DMS153 treated with DMSO at 0.1 percent for 48 hours (cell line): ENCODE results near the gene PLCL1.
"Not testable (repeated sequence)": the region's sequence is repeated elsewhere in the genome, so short reads cannot be mapped to it uniquely, and the experiment has no call there.

Source experiments
- DNase-seq: peaks from one replicate; lab custom pipeline; 2025; ENCODE audit not compliant: unreplicated experiment; lab: John Stamatoyannopoulos, UW

The PLCL1 gene

DNA sequence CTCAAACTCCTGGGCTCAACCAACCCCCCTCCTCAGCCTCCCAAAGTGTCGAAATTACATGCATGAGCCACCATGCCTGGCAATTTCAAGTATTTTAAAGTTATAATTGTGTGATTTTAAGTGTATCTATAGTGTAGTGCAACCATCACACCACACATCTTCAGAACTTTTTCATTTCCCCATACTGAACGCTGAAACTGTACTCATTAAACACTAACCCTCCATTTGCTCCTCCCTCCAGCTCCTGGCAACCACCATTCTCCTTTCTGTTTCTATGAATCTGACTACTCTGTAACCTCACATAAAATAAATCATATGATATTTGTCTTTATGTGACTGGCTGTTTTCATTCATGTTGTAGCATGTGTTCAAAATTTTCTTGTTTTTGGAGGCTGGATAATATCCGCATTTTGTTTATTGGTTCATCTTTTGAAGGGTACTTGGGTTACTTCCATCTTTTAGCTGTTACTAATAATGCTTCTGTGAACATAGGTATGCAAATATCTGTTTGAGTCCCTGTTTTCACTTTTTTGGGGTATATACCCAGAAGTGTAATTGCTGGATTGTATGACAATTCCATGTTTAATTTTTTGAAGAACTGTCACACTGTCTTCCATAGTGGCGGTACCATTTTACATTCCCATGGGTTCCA is 188.2 kb downstream of the PLCL1 start:
- DNase-seq, result no peak

DNA sequence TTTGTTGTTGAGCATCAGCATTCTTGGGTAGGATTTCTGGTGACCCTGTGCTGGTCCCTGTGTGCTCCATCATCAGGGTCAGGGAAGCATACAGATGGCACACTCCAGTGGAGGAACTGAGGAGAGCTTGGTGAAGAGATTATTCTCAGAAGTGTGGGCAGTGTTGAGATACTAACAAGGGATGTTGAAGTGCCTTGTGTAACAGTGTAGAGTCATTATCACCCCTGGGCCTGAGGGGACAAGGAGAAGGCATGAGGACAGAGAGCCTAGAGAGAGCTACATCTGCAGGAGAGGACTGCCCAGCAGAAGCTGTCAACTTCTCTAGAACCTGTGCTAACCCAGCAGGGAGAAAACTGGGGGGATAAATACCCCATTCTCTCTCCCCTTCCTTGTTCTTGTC is 189.0 kb downstream of the PLCL1 start:
- DNase-seq, result no peak

DNA sequence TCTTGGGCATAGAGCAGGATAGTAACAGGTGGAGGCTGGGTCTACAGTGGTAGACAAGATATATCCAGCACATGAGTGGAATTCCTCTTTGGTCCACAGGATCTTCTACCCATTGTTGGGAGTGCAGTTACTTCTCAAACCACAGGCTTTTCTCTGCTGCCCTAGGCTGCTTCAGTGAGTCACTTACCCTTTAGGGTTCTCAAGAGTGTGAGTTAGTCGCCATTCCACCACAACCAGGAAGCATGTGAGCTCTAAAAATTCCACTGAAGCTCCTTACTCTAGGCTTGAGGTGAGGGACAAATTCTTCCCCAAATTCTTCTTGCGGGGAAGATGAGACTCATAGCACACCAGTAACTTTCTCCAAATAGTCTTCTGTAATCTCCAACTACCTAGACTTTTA is 189.4 kb downstream of the PLCL1 start:
- no peak for DNase-seq

DNA sequence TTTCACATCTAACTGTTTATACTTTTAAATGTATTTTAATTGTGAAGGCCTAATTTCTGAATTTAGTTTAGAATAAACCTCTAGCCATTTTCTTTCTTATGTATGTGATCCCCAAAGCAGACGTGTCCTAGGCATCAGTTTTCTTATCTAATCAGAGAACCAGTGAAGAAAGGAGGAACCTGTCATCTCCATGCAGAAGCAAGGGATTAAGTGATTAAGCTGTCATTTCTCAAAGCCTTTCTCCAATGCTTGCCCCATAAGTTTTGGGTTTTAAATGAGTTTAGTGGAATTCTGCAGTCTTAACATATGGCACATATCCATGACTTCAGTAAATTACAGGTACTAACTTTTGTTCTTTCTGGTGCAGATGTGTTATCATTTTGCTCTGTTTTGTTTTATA is 190.4 kb downstream of the PLCL1 start:
- DNase-seq, result no peak

DNA sequence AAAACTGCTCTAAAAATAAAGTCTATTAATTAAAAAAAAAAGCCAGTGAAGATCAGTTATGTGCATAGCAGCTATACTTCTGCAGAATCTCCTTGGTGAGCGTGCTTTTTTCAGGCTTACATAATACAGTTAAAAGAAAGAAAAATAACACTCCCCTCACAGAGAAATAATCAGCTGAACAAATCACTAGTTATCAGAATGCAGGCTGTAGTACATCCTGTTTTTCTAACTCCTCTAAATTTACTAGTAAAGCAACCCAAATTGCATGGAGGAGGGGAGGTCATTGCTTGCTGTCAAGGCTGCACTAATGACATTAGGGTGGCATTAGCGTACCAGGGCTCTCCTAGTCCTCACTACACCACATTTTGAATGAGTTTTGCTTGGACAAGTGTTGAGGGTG is 192.2 kb downstream of the PLCL1 start:
- no peak for DNase-seq

DNA sequence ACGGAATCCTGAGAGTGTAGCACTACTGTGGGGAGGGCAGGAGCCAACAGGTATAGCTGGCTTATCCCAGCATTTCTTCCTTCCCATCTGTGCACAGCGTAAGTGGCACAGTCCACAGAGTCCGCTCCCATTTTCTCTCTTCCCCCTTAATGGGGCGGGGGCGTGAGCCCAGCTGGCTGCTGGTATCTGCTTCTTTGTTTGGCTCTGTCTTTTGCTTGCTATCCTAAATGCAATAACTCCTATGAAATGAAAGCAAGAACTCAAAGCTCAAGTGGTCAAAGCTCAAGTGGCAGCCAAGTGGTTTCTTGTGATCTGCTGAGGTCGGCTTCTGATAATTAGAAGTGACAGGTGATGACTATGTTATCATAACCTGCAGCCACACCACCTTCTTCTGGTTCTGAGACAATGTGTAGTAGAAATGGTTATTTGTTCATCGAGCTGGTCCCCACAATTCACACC is 192.7 kb downstream of the PLCL1 start:
- no peak for DNase-seq

DNA sequence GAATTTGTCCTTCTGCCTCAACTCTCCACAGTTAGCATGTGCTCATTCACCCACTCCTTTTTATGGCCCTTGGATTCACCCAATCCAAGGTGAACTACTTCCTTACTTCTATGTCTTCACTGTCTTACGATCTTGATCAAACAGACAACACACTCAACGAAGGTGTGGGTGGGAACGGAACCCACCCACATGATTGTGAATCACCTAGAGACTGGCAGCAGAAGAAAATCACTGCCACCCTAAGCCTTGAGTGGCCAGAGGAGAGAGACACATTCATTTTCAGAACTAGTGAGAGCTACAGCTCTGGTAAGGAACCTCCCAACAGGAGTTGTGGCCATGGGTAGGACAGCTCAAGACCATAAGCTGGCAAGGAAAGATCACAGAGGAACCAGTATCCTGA is 194.3 kb downstream of the PLCL1 start:
- DNase-seq, result no peak

DNA sequence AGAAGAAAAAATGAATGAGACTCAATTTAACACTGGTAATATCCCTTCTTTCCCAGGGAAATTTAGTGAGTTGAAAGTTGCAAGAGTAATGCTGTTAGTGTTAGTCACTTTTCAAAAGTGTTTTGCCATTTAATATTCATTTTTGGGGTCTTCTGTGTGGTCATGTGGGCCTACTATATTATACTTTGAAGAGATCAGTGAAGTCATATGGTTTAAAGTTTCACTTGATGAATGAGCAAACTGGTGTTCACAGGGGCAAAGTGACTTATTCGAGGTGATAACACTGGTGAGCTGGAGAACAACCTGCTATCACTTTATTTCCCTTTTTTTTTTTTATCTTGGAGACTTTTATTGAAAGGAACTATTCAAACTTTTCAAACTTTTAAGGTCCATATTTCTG is 196.0 kb downstream of the PLCL1 start:
- DNase-seq, result no peak

DNA sequence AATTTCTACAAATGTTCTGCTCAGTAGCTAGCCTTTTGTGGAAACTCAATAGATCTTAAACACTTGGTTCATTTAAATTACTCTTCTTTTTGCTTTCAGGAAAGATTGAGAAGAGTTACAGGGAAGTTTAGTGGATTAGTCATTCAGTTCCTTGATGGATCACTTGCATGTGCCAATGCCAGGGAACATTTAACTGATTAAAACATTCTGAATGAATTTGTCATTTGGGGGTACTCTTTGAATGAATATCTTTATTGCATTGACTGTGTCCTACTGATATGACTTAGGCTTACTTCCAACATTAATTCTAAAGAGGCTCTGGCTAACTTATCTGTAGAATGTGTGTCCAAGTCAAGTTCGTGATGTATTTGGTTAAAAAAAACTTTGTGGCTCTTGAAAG is 199.8 kb downstream of the PLCL1 start:
- DNase-seq, result no peak

DNA sequence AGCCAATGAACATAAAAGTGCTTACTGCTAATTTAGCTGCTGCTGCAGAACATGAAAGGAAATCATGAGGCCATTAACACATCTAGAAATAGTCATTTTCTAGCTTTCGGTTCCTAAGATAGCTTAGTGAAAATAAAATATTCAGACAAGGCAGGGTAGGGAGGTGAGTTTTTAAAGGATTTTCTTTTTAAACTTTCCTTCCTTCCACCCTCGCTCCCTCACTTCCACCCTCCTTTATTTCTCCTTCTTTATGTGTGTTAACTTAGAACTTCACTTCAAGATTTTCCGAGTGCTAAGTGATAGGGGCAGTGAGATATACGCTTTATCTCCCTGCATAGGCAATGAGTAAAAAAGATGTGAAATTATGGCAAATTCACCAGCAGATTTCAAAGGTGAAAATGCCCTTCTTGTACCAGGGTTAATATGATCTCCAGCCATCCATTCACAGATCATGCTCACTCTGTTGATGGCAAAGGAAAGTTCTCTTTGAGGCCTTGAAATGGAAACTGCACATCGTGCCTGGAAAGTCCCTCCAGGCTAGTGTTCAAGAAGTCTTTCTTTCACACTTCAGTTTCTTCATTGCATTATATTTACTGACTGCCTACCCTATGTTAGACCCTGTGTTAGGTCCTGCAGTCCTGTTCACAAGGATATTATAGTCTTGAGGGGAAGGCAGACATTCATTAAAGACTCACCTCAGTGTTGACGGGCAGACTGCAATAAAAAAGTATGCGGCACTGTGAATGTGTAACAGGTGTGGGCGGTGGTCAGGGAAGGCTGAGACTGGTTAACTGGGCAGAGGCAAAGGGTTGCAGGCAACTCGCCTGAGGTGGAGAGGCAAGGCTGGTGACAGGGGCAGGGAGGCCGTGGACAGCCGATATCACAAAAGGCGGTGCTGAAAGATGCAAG is 200.8 kb downstream of the PLCL1 start:
- no peak for DNase-seq

DNA sequence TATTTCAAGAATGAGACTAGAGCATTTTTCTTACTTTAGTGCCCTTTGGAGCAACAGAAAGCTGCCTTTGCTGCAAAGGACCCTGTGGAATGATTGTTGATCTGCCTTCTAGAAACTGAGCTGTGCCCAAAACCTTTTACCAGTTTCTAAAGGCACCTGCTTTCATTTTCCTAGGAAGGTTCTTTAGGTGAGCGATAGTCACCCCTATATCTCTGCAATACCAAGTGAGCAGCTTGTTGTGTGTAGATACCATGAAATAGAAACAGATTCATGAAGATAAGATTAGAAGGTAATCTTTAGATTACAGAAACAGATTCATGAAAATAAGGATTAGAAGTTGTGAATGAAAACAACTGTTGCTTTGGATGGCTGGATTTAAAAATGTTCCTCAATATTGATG is 202.3 kb downstream of the PLCL1 start:
- DNase-seq, result no peak

DNA sequence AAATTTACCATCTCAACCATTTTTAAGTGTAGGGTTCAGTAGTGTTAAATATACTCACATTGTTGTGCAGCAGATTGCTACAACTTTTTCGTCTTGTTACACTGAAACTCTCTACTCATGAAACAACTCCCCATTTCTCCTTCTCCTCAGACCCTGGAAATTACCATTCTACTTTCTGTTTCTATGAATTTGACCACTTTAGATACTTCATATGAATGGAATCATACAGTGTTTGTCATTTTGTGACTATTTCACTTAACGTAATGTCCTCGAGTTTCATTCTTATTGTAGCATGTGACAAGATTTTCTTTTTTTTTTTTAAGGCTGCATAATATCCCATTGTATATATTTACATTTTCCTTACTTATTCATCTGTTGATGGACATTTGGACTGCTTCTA is 203.8 kb downstream of the PLCL1 start:
- no peak for DNase-seq

DNA sequence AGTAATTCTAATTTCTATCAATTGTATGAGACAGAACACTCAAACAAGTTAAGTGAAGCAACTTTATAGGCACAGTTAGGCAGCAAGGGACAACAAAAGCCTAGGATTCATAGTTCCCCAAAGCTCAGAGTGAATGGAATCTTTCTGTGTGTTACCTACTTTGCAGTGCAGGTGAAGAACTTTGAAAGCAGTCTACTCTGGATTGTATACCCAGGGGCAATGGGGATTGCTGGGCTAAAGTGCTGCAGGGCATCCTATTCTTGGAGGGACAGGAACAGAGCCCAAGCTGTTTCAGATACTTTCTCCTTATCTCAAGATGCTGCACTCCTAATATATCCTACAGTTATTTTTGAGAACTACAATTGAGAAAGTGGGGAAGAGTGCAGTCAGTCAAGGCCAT is 207.6 kb downstream of the PLCL1 start:
- no peak for DNase-seq

DNA sequence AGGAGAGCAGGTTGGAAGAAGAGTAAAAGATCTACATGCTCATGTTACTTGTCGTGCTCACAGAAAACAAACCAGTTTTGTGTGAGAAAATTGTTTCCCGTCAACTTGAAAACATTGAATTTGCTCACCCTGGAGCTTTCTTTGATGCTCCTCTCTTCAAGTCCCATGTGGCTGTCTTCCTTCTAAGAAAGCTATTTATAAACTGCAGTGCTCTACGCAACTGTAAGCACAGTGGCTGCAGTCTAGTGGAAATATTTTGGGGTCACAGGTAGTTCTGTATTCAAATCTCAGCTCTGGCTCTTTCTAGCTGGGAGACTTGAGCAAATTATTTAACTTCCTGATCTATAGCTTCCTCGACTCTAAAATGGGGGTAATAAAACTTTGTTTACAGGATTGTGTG is 211.8 kb downstream of the PLCL1 start:
- DNase-seq, result no peak

DNA sequence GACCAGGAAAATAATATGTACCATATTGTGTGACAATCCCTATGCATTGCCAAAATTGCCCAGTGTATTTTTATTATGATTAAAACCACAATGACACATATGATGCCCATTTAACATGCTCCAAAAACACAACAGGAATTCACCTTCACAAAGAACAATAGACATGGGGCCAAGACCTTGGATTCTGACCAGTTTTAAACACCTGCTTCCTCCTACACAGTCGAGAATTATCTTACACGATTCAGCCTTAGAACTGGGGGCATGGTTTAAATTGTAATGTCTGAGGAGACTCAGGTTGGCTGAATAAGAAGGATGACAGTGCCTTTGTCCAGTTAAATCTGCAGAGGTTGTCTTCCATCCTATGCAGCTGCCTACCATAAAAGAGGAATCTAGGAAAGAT is 212.7 kb downstream of the PLCL1 start:
- DNase-seq, result no peak

DNA sequence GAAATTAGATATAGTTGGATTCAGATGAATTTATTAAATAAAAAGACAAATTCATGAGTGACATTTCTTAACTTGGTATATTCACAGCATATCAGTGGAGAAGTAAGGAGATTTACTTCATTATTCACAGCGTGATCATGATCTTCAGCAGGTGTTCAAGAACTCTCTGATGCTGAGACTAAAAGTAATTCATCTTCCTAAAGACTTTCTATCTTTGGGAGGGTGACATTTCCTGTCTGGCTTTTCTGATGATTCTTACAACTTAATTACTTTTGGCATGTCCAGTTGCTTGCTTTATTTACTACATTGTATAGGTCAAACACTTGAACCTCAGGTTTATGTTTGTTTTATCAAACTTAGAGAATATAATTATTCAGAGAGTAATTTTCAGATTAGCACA is 224.6 kb downstream of the PLCL1 start:
- DNase-seq, result no peak

DNA sequence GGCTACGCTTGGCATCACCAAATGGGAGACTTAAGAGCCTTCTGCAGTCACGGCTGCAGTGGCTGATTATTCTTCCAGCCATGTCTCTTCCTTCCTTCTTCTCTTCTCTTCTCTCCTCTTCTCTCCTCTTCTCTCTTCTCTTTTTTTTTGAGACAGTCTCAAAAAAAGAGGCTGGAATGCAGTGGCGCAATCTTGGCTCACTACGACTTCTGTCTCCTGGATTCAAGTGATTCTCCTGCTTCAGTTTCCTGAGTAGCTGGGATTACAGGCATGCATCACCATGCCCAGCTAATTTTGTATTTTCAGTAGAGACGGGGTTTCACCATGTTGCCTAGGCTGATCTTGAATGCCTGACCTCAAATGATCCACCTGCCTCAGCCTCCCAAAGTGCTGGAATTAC is 225.2 kb downstream of the PLCL1 start:
- DNase-seq, result not testable (repeated sequence)

DNA sequence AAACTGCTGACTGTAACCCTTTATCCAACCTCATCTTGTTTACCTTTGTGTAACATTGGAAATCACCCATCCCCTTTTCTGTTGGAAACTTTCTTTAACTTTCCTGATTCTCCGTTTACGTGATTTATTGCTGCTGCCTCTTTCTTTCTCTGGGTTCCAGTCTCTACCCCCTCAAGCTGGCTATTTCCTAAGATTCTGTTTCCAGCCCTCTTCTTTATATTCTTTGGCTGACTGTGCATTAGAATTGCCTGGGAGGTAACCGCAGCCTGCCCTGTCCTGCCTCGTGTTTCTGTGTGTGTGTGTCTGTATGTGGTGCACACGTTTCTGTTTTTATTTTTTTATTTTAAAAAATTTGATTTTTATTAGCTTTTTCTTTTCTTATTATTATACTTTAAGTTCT is 229.2 kb downstream of the PLCL1 start:
- no peak for DNase-seq

DNA sequence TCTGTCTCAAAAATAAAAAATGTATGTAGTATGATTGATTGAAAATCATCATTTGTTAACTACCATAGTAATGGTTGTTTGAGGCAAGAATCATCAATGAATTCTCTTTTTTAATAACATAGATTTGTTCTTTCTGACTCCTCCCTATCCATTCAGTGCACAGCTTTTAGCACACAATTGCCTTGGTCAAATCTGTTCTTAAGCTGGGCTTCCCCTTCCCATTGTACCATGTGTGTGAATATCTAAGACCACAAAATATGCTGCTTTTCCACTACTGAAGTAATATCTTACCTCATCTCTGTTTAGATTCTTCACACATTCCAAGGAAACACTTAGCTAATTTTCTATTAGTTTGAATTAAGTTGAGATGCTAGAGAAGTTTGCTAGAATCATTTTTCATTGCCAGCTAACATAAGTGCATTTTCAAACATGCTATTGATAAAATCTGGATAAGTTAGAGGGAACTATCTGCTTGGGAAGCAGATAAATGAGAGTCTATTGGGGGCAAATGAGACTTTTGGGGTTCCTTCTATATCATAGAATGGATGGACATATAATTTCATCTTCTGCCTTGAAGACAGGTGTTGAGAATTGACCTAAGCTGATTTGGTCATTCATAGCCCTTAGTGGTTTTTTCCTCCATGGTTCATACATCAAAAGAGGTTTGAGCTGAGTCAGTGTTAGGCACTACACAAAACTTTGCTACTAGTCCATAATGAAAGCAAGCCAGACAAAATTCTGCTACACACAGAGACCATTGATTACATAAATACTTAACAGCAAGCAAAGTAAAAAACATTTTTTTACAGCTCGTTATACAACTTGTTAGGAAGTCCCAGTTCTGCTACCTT is 231.9 kb downstream of the PLCL1 start:
- no peak for DNase-seq

DNA sequence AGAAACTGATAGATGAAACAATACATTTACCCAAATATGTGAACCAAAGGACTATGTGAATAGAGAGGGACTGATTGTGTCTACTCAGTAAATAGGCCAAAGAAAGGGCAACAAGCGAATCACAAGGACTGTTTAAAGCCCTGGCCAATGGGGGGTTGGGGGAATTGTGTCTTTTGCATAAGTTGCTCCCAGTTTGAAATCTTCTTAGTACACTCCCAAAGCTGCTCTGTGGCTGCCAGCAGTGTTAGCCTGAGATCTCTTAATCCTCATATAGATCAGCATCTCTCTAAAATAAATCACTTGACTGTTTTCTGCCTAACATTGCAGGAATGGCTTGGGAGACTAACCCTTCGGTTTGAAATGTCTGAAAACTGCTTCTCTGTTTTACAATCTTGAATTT is 236.4 kb downstream of the PLCL1 start:
- no peak for DNase-seq

DNA sequence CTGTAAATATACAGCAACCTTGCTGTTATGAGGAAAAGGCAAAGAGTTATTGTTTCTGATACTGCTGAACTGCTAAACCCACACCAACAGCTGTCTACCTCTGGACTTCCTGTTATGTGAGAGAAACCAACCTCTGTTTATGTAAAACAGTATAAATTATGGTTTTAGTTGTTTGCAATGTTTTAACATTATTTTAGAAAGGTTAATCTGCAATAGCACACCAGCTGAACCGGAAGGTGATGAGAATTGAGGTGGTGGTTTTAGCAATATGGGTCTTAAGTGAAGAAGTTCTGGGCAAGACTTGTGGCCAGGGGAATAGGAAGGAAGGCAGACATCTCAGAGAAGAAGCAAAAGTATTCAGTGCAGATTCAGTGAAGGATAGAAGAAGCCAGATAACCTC is 237.8 kb downstream of the PLCL1 start:
- DNase-seq, result no peak

DNA sequence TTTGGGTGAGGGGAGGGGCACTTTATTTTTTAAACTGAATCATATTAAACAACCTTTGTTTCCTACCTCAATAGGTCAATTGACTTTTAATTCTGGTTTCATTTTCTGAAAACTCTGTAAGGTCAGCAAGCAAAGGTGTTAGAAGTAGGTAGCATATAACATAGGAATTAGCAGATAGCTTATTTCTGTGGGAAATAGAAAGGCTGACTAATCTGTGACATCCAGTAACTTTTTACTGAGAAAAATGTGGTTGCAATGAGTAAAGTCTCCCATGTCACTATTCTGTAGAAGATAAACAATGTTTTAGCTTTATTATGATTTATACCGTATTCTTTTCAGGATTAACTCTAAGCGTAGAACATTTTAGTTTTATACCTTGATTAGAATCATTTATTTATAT is 240.4 kb downstream of the PLCL1 start:
- DNase-seq, result no peak
